Panc1 (cell line): Measurements from ENCODE around the gene IFNAR1. TPM values are rescaled to one million over a fixed set of nuclear protein-coding genes. Genes with fewer than 3 reads are reported as not detected.

Source experiments
- ATAC-seq: fragments of 200-7000 bp; cut with Tn5 transposase; 2 replicates; pipeline ENCODE4 v1.9.1; 2020; ENCODE audit warnings: mild to moderate bottlenecking, moderate library complexity
- BruUV-seq: library from RNA; stranded (reverse); fragments of 400-500 nt; replicated peaks from 2 replicates; lab custom pipeline; 2021; lab: Mats Ljungman, UMichigan
- CTCF ChIA-PET: fragments of 300-600 bp; sonication (Branson Sonifier 250); formaldehyde crosslinking; loops from one replicate; lab custom pipeline; 2022; ENCODE audit warnings: antibody characterized with exemption; lab: Charles Lee
- POLR2A ChIA-PET: fragments of 300-600 bp; sonication (Branson Sonifier 250); formaldehyde crosslinking; loops from one replicate; lab custom pipeline; 2022; ENCODE audit warnings: antibody characterized with exemption; lab: Charles Lee
- DNase-seq: peaks from one replicate; pipeline ENCODE4 v3.0.0-alpha.2; 2010; ENCODE audit warnings: low read depth, low spot score
- H3K27ac ChIP-seq: 2 replicates; pipeline ENCODE4 v1.5.1; 2011; ENCODE audit warnings: mild to moderate bottlenecking, low read length, inconsistent platforms
- H3K27me3 ChIP-seq: fragments of 200-500 bp; sonication (Bioruptor generic); 2 replicates; pipeline ENCODE4 v1.6.0; 2014; ENCODE audit warnings: low read length, inconsistent platforms; ENCODE audit not compliant: control insufficient read depth, insufficient read depth
- H3K36me3 ChIP-seq: fragments of 200-500 bp; sonication (Bioruptor generic); 2 replicates; pipeline ENCODE4 v1.5.1; 2014; ENCODE audit warnings: inconsistent platforms, mild to moderate bottlenecking, low read length, moderate library complexity; ENCODE audit not compliant: control insufficient read depth, insufficient read depth
- H3K4me1 ChIP-seq: 2 replicates; pipeline ENCODE4 v1.5.1; 2011; ENCODE audit warnings: inconsistent platforms, mild to moderate bottlenecking, low read length, moderate library complexity; ENCODE audit not compliant: control insufficient read depth, insufficient read depth
- H3K4me3 ChIP-seq, 2 experiments: 2 replicates each; pipeline ENCODE4 v1.5.1; 2011 to 2012; ENCODE audit warnings: low read depth in 2 of 2, low read length in 2 of 2, mild to moderate bottlenecking in 2 of 2, inconsistent platforms in 1 of 2, moderate library complexity in 1 of 2
- H3K9me3 ChIP-seq: fragments of 200-500 bp; sonication (Bioruptor generic); 2 replicates; pipeline ENCODE4 v1.5.1; 2014; ENCODE audit warnings: low read depth, mild to moderate bottlenecking, inconsistent platforms, low read length, moderate library complexity; ENCODE audit not compliant: control insufficient read depth, insufficient read depth
- CTCF ChIP-seq: fragments of 450-650 bp; IDR thresholded peaks from 2 replicates; pipeline ENCODE4 v1.5.1; 2017; ENCODE audit warnings: mild to moderate bottlenecking
- POLR2AphosphoS5 ChIP-seq: IDR thresholded peaks from 2 replicates; pipeline ENCODE4 v1.6.1; 2012; ENCODE audit warnings: mild to moderate bottlenecking, low read depth, low read length, moderate library complexity
- REST ChIP-seq, 2 experiments: IDR thresholded peaks; 2 replicates each; pipeline ENCODE4 v1.6.1; 2011 to 2012; ENCODE audit warnings: low read depth in 2 of 2, control low read depth in 1 of 2, low read length in 1 of 2, mild to moderate bottlenecking in 1 of 2, moderate library complexity in 1 of 2; ENCODE audit not compliant: insufficient read depth in 1 of 2
- SIN3A ChIP-seq: IDR thresholded peaks from 2 replicates; pipeline ENCODE4 v1.6.1; 2012; ENCODE audit warnings: low read depth, mild to moderate bottlenecking, low read length, moderate library complexity, borderline replicate concordance; ENCODE audit not compliant: insufficient read depth
- TCF7L2 ChIP-seq: IDR thresholded peaks from 2 replicates; pipeline ENCODE4 v1.6.1; 2011; ENCODE audit warnings: mild to moderate bottlenecking, low read depth, low read length, inconsistent platforms
- in situ Hi-C: cut with HindIII; loops from 2 replicates; pipeline ENCODE4 v1.10.0; 2016; ENCODE audit warnings: low sequenced_read_pairs, low pct_unique_long_range_greater_than_20kb
- intact Hi-C: fragments of 100-400 bp; cut with micrococcal nuclease; formaldehyde crosslinking; loops from one replicate; pipeline ENCODE4 v1.10.0; 2022; ENCODE audit not compliant: unreplicated experiment
- total RNA-seq: library from RNA; stranded (reverse); gene quantifications from one replicate; pipeline ENCODE4 v1.2.1, GENCODE V29; 2021; ENCODE audit not compliant: unreplicated experiment

IFNAR1 gene
- total RNA-seq, 1 experiment from 2014 or later = 23.8 TPM

GRCh38 chr21:33279330-33279820 is 45.4 kb upstream of the IFNAR1 start:
- no TSS peak for BruUV-seq
- POLR2A ChIA-PET = interaction anchor here (0.6 kb wide), 1 partner anchor 560 kb away, joined by 6 read pairs; no protein-coding TSS in a partner anchor

GRCh38 chr21:33281096-33281652 is 43.6 kb upstream of the IFNAR1 start:
- no TSS peak for BruUV-seq
- intact Hi-C loops (no loop called here), in situ Hi-C loops (no loop called here)
- Histone ChIP-seq H3K4me3 (no peak overlapping the region), H3K27ac (no peak overlapping the region), H3K4me1 (no peaks in the 10 kb centered on the region), H3K36me3 (no peaks in the 10 kb centered on the region; the same call in 1 of the 2 replicates), H3K9me3 (peaks cover 6% of the 10 kb centered on the region; the same call in 1 of the 2 replicates), H3K27me3 (no peaks in the 10 kb centered on the region)
- CTCF ChIA-PET = no interaction called here
- POLR2A ChIA-PET = no interaction called here
- TF ChIP-seq CTCF (no peak), SIN3A (no peak), TCF7L2 (no peak), POLR2AphosphoS5 (no peak), REST (IDR thresholded peaks at IDR 0.05; ENCODE audit: insufficient read depth in 1 of 2, low read depth in 2 of 2, low read length in 1 of 2) (no peak)
- no peak for DNase-seq
- no peak for ATAC-seq

More at GRCh38 chr21:33279330-33279820, 45.4 kb upstream of the IFNAR1 start:
- Histone ChIP-seq H3K4me3 (no peak overlapping the region), H3K36me3 (no peaks in the 10 kb centered on the region; the same call in 1 of the 2 replicates), H3K4me1 (no peaks in the 10 kb centered on the region), H3K27me3 (no peaks in the 10 kb centered on the region), H3K9me3 (peaks cover 6% of the 10 kb centered on the region; the same call in 1 of the 2 replicates), H3K27ac (no peak overlapping the region)
- CTCF ChIA-PET = no interaction called here
- intact Hi-C loops = no loop called here
- ATAC-seq (no peak), DNase-seq (no peak)
- TF ChIP-seq SIN3A (no peak), CTCF (no peak)
- in situ Hi-C loops = no loop called here
